Testis (tissue), 3 donors: ENCODE results near the gene GDPD5. TPM values are rescaled to one million over a fixed set of nuclear protein-coding genes. Genes with fewer than 3 reads are reported as not detected.

Experiments used
- DNase-seq: peaks from one replicate; pipeline ENCODE4 v3.0.0-alpha.2; 2019
- H3K27ac ChIP-seq, 2 donors: fragments of 200-600 bp; sonication (generic); one replicate each; pipeline ENCODE4 v1.5.1; 2019
- H3K27me3 ChIP-seq: fragments of 200-600 bp; sonication (generic); one replicate; pipeline ENCODE4 v1.5.1; 2019
- H3K36me3 ChIP-seq: fragments of 200-600 bp; sonication (generic); one replicate; pipeline ENCODE4 v1.5.1; 2017; ENCODE audit warnings: low read depth; ENCODE audit errors: missing control alignments
- H3K4me1 ChIP-seq: fragments of 200-600 bp; sonication (generic); one replicate; pipeline ENCODE4 v1.5.1; 2019
- H3K4me3 ChIP-seq, 2 donors: fragments of 200-600 bp; sonication (generic); one replicate each; pipeline ENCODE4 v1.5.1; 2017 to 2019
- H3K9me3 ChIP-seq: fragments of 200-600 bp; sonication (generic); one replicate; pipeline ENCODE4 v1.5.1; 2017
- CTCF ChIP-seq, 3 experiments: fragments of 450-650 bp in 2 of 3; fragments of 200-600 bp in 1 of 3; sonication (generic) in 1 of 3; IDR thresholded peaks; one replicate each; pipeline ENCODE4 v1.5.1; 2016 to 2019; ENCODE audit warnings: antibody characterized with exemption in 3 of 3, mild to moderate bottlenecking in 2 of 3, moderate library complexity in 1 of 3
- POLR2A ChIP-seq: fragments of 450-650 bp; IDR thresholded peaks from one replicate; pipeline ENCODE4 v1.6.1; 2017; ENCODE audit warnings: antibody characterized with exemption, mild to moderate bottlenecking, moderate library complexity
- WGBS, 2 donors: methylation state at CpG; one replicate each; pipeline ENCODE4 v1.1.5; 2018; 5-methylcytosine and 5-hydroxymethylcytosine counted together
- intact Hi-C: fragments of 100-400 bp; cut with DNase I; formaldehyde crosslinking; loops from one replicate; pipeline ENCODE4 v1.15.1; 2023; ENCODE audit warnings: low total_unique reads
- polyA plus RNA-seq: library from polyadenylated mRNA; stranded (reverse); fragments of 350-450 nt; fragmentation: Illumina TruSeq; extraction: RNeasy Lipid Tissue Mini Kit (QIAGEN cat#74804); gene quantifications from one replicate; pipeline ENCODE4 v1.2.3, GENCODE V29; 2014; ENCODE audit warnings: low read depth, low replicate concordance; ENCODE audit not compliant: insufficient read depth
- total RNA-seq, 2 donors: library from RNA; depleted of rRNA; stranded (reverse); fragments of >200 nt; gene quantifications; one replicate each; pipeline ENCODE4 v1.2.3, GENCODE V29; 2016

The GDPD5 gene
- total and polyA plus RNA-seq, 3 donors from 2014 or later, result 43.3 to 99.5 (median 65.8) TPM

GRCh38 chr11:75506827-75507226 is 18.9 kb downstream of the GDPD5 start:
- DNase-seq, result no peak
- no peaks in the 10 kb centered on the region for H3K9me3 ChIP-seq
- peak overlapping the region in 1 of 2 donors; percentile 56 for H3K27ac ChIP-seq
- 93 to 96% methylated on average over 4 to 6 of the region's 6 CpGs for WGBS, 2 donors
- H3K4me3 ChIP-seq, result no peak overlapping the region
- no peak for TF ChIP-seq CTCF (IDR thresholded peaks at IDR 0.05)
- no peak for TF ChIP-seq POLR2A
- no peaks in the 10 kb centered on the region for H3K27me3 ChIP-seq
- H3K4me1 ChIP-seq, result peaks cover 9% of the 10 kb centered on the region
- H3K36me3 ChIP-seq, result no peaks in the 10 kb centered on the region
- intact Hi-C loops, result no loop called here

GRCh38 chr11:75505916-75506692 is 19.6 kb downstream of the GDPD5 start:
- intact Hi-C loops, result no loop called here
- Histone ChIP-seq H3K4me1 (peaks cover 9% of the 10 kb centered on the region), H3K27ac (peak overlapping the region in 1 of 2 donors; percentile 56), H3K9me3 (no peaks in the 10 kb centered on the region), H3K36me3 (no peaks in the 10 kb centered on the region), H3K4me3 (no peak overlapping the region), H3K27me3 (no peaks in the 10 kb centered on the region)
- peak; percentile 77 for DNase-seq
- 58 to 60% methylated on average over 10 to 11 of the region's 11 CpGs for WGBS, 2 donors
- TF ChIP-seq CTCF (IDR thresholded peaks at IDR 0.05), result no peak
- TF ChIP-seq POLR2A, result no peak

GRCh38 chr11:75504501-75504900 is 21.2 kb downstream of the GDPD5 start:
- Histone ChIP-seq H3K27me3 (no peaks in the 10 kb centered on the region), H3K4me3 (no peak overlapping the region), H3K36me3 (no peaks in the 10 kb centered on the region), H3K27ac (no peak overlapping the region), H3K4me1 (peaks cover 9% of the 10 kb centered on the region), H3K9me3 (no peaks in the 10 kb centered on the region)
- no peak for DNase-seq
- WGBS, 2 donors, result 93 to 96% methylated on average over 5 of the region's 5 CpGs
- TF ChIP-seq POLR2A, result no peak
- no peak for TF ChIP-seq CTCF (IDR thresholded peaks at IDR 0.05)
- intact Hi-C loops, result no loop called here

- no peak overlapping the region for H3K4me3 ChIP-seq
- H3K36me3 ChIP-seq, result no peaks in the 10 kb centered on the region
- intact Hi-C loops, result no loop called here
- peaks cover 5% of the 10 kb centered on the region for H3K4me1 ChIP-seq
- 92 to 93% methylated on average over 4 to 5 of the region's 5 CpGs for WGBS, 2 donors
- no peak for DNase-seq
- H3K27ac ChIP-seq, result no peak overlapping the region
- H3K27me3 ChIP-seq, result no peaks in the 10 kb centered on the region
- no peak for TF ChIP-seq POLR2A
- TF ChIP-seq CTCF (IDR thresholded peaks at IDR 0.05), result no peak
- no peaks in the 10 kb centered on the region for H3K9me3 ChIP-seq
Observed at GRCh38 chr11:75503531-75504099, 22.1 kb downstream of the GDPD5 start.

- intact Hi-C loops, result no loop called here
- no peak for DNase-seq
- Histone ChIP-seq H3K4me1 (peaks cover 5% of the 10 kb centered on the region), H3K27ac (no peak overlapping the region), H3K36me3 (no peaks in the 10 kb centered on the region), H3K9me3 (no peaks in the 10 kb centered on the region), H3K27me3 (no peaks in the 10 kb centered on the region), H3K4me3 (no peak overlapping the region)
- WGBS, 2 donors, result 93% methylated on average over 1 of the region's 1 CpG
- TF ChIP-seq CTCF (IDR thresholded peaks at IDR 0.05) (no peak), POLR2A (no peak)
Observed at GRCh38 chr11:75502138-75502537, 23.6 kb downstream of the GDPD5 start.
